ENCODE measurements around the gene RBPJ. TPM values are rescaled to one million over a fixed set of nuclear protein-coding genes. Genes with fewer than 3 reads are reported as not detected.

Gene RBPJ
- polyA plus RNA-seq, 1 of the 3 experiments (the other 2 are of a cell fraction) = 13.8 TPM

- Histone ChIP-seq H2AFZ (ENCODE audit: low read depth) (no peak overlapping the region), H3K36me3 (replicated peaks in 1 of 2; ENCODE audit: control insufficient read depth in 1 of 2, insufficient read depth in 2 of 2, low read length in 1 of 2) (no peaks in the 10 kb centered on the region), H3K9ac (no peak overlapping the region), H3K79me2 (ENCODE audit: insufficient read depth) (no peaks in the 10 kb centered on the region), H4K20me1 (ENCODE audit: insufficient read depth) (no peaks in the 10 kb centered on the region), H3K27ac (ENCODE audit: low read depth in 2 of 2, low read length in 1 of 2) (no peak overlapping the region), H3K9me2 (no peaks in the 10 kb centered on the region), H3K27me3 (ENCODE audit: insufficient read depth) (no peaks in the 10 kb centered on the region), H3K4me1 (ENCODE audit: control insufficient read depth in 1 of 2, insufficient read depth in 2 of 2, low read depth in 1 of 2, low read length in 1 of 2) (no peaks in the 10 kb centered on the region), H3K4me2 (no peak overlapping the region), H3F3A (replicated peaks; ENCODE audit: insufficient read depth) (no peaks in the 10 kb centered on the region), H3K9me3 (no peaks in the 10 kb centered on the region), H3K4me3 (ENCODE audit: low read depth in 2 of 2, low read length in 1 of 2) (no peak overlapping the region)
- 79% methylated on average over 8 of the region's 8 CpGs for WGBS (ENCODE audit: low lambda C conversion rate)
- POLR2A ChIA-PET = no interaction called here
- CTCF ChIA-PET = interaction anchor here (1.5 kb wide), 1 partner anchor 11 kb away, joined by 6 read pairs; no protein-coding TSS in a partner anchor
- TF ChIP-seq SMC3 (IDR thresholded peaks at IDR 0.05; ENCODE audit: low read depth, low read length) (no peak), REST (IDR thresholded peaks at IDR 0.05; ENCODE audit: low read depth, low read length) (no peak), TEAD4 (IDR thresholded peaks at IDR 0.05; ENCODE audit: borderline replicate concordance, insufficient read depth) (no peak), GATA2 (CRISPR knock-in tag; IDR thresholded peaks at IDR 0.05) (no peak), RFX5 (IDR thresholded peaks at IDR 0.05; ENCODE audit: low read length) (no peak), MAX (IDR thresholded peaks at IDR 0.05; ENCODE audit: low read depth) (no peak), FOXM1 (IDR thresholded peaks at IDR 0.05; ENCODE audit: low read depth) (no peak), IRF3 (IDR thresholded peaks at IDR 0.05; ENCODE audit: low read depth, low read length) (no peak), YY1 (IDR thresholded peaks at IDR 0.05; ENCODE audit: low read depth) (no peak), FOSL2 (IDR thresholded peaks at IDR 0.05; ENCODE audit: borderline replicate concordance, low read depth) (no peak), RCOR1 (IDR thresholded peaks at IDR 0.05; ENCODE audit: low read length) (no peak), CTCF (IDR thresholded peaks at IDR 0.05) (no peak; the same call in 1 of the 2 replicates), MXI1 (IDR thresholded peaks at IDR 0.05; ENCODE audit: low read depth, low read length) (no peak), SIN3A (IDR thresholded peaks at IDR 0.05; ENCODE audit: borderline replicate concordance, low read depth, low read length) (no peak), MEF2A (IDR thresholded peaks at IDR 0.05; ENCODE audit: borderline replicate concordance, low read depth) (no peak)
- DNase-seq = no peak
These were observed 153.1 kb downstream of the RBPJ start for GRCh38 chr4:26473893-26474292.
